Measurements from ENCODE around the gene FDXACB1.
"Not testable (repeated sequence)": the region's sequence is repeated elsewhere in the genome, so short reads cannot be mapped to it uniquely, and the experiment has no call there.

The FDXACB1 gene

GRCh38 chr11:111909378-111909777 is 30.4 kb upstream of the FDXACB1 start:
- in situ Hi-C loops (cut with MboI; ENCODE audit: low sequenced_read_pairs), result no loop called here

- in situ Hi-C loops (cut with MboI; ENCODE audit: low sequenced_read_pairs), result no loop called here
Observed at GRCh38 chr11:111908639-111909305, 29.8 kb upstream of the FDXACB1 start.

GRCh38 chr11:111906680-111907079 is 27.7 kb upstream of the FDXACB1 start:
- in situ Hi-C loops (cut with MboI; ENCODE audit: low sequenced_read_pairs), result no loop called here

- in situ Hi-C loops (cut with MboI; ENCODE audit: low sequenced_read_pairs), result no loop called here
Observed at GRCh38 chr11:111905411-111905810, 26.4 kb upstream of the FDXACB1 start.

- in situ Hi-C loops (cut with MboI; ENCODE audit: low sequenced_read_pairs), result no loop called here
Observed at GRCh38 chr11:111886844-111887243, 7.9 kb upstream of the FDXACB1 start.

GRCh38 chr11:111886032-111886431 is 7.1 kb upstream of the FDXACB1 start:
- in situ Hi-C loops (cut with MboI; ENCODE audit: low sequenced_read_pairs), result no loop called here

GRCh38 chr11:111885053-111885452 is 6.1 kb upstream of the FDXACB1 start:
- in situ Hi-C loops (cut with MboI; ENCODE audit: low sequenced_read_pairs), result not testable (repeated sequence)

GRCh38 chr11:111882202-111882601 is 3.2 kb upstream of the FDXACB1 start:
- in situ Hi-C loops (cut with MboI; ENCODE audit: low sequenced_read_pairs), result no loop called here

- in situ Hi-C loops (cut with MboI; ENCODE audit: low sequenced_read_pairs), result no loop called here
Observed at GRCh38 chr11:111879637-111879960, 634 bp upstream of the FDXACB1 start.

GRCh38 chr11:111878385-111878848 is 548 bp downstream of the FDXACB1 start:
- in situ Hi-C loops (cut with MboI; ENCODE audit: low sequenced_read_pairs), result no loop called here

- in situ Hi-C loops (cut with MboI; ENCODE audit: low sequenced_read_pairs), result no loop called here
Observed at GRCh38 chr11:111871693-111872161, 7.2 kb downstream of the FDXACB1 start.

- in situ Hi-C loops (cut with MboI; ENCODE audit: low sequenced_read_pairs), result no loop called here
Observed at GRCh38 chr11:111870886-111871692, 7.9 kb downstream of the FDXACB1 start, which contains the start of gene ALG9. TSS of gene ALG9 (minus strand) at chr11:111871581. CDS start at chr11:111871482, 99 bp downstream.

GRCh38 chr11:111870522-111870885 is 8.5 kb downstream of the FDXACB1 start:
- in situ Hi-C loops (cut with MboI; ENCODE audit: low sequenced_read_pairs), result no loop called here

- in situ Hi-C loops (cut with MboI; ENCODE audit: low sequenced_read_pairs), result no loop called here
Observed at GRCh38 chr11:111870113-111870512, 8.9 kb downstream of the FDXACB1 start.

GRCh38 chr11:111860257-111860656 is 18.7 kb downstream of the FDXACB1 start:
- in situ Hi-C loops (cut with MboI; ENCODE audit: low sequenced_read_pairs), result no loop called here

- in situ Hi-C loops (cut with MboI; ENCODE audit: low sequenced_read_pairs), result no loop called here
Observed at GRCh38 chr11:111855506-111855905, 23.5 kb downstream of the FDXACB1 start.

- in situ Hi-C loops (cut with MboI; ENCODE audit: low sequenced_read_pairs), result no loop called here
Observed at GRCh38 chr11:111852103-111852502, 26.9 kb downstream of the FDXACB1 start.

- in situ Hi-C loops (cut with MboI; ENCODE audit: low sequenced_read_pairs), result no loop called here
Observed at GRCh38 chr11:111851636-111852035, 27.3 kb downstream of the FDXACB1 start.

GRCh38 chr11:111851067-111851466 is 27.9 kb downstream of the FDXACB1 start:
- in situ Hi-C loops (cut with MboI; ENCODE audit: low sequenced_read_pairs), result no loop called here

GRCh38 chr11:111849631-111850030 is 29.3 kb downstream of the FDXACB1 start:
- in situ Hi-C loops (cut with MboI; ENCODE audit: low sequenced_read_pairs), result no loop called here

GRCh38 chr11:111846636-111847035 is 32.3 kb downstream of the FDXACB1 start:
- in situ Hi-C loops (cut with MboI; ENCODE audit: low sequenced_read_pairs), result no loop called here

- in situ Hi-C loops (cut with MboI; ENCODE audit: low sequenced_read_pairs), result no loop called here
Observed at GRCh38 chr11:111846063-111846462, 32.9 kb downstream of the FDXACB1 start.
